ENCODE measurements around the gene PLXNA4. TPM values are rescaled to one million over a fixed set of nuclear protein-coding genes. Genes with fewer than 3 reads are reported as not detected.

Gene PLXNA4
- total RNA-seq, 2 donors from 2014 or later = 9.5 to 18.0 TPM

- no peaks in the 10 kb centered on the region for H3K36me3 ChIP-seq
- no peak overlapping the region for H3K4me3 ChIP-seq
- TF ChIP-seq CTCF (IDR thresholded peaks at IDR 0.05) = no peak
- H3K4me1 ChIP-seq = no peaks in the 10 kb centered on the region
- no peaks in the 10 kb centered on the region for H3K27me3 ChIP-seq
- no peaks in the 10 kb centered on the region for H3K9me3 ChIP-seq
- DNase-seq (ENCODE audit: low spot score) = peak; percentile 62
- no peak overlapping the region for H3K27ac ChIP-seq
Measured at GRCh38 chr7:132140341-132140740, 435.9 kb downstream of the PLXNA4 start.

- no peak overlapping the region for H3K27ac ChIP-seq
- no peak for DNase-seq (ENCODE audit: low spot score)
- H3K4me3 ChIP-seq = no peak overlapping the region
- no peaks in the 10 kb centered on the region for H3K9me3 ChIP-seq
- no peak for TF ChIP-seq CTCF (IDR thresholded peaks at IDR 0.05)
- H3K27me3 ChIP-seq = no peaks in the 10 kb centered on the region
- H3K36me3 ChIP-seq = no peaks in the 10 kb centered on the region
- H3K4me1 ChIP-seq = no peaks in the 10 kb centered on the region
Measured at GRCh38 chr7:132138817-132139216, 437.5 kb downstream of the PLXNA4 start.

- DNase-seq (ENCODE audit: low spot score) = no peak
Measured at GRCh38 chr7:132137681-132138080, 438.6 kb downstream of the PLXNA4 start.

GRCh38 chr7:132135746-132136385 lies 440.4 kb downstream of the PLXNA4 start:
- Histone ChIP-seq H3K4me3 (no peak overlapping the region), H3K4me1 (no peaks in the 10 kb centered on the region), H3K27ac (no peak overlapping the region), H3K27me3 (no peaks in the 10 kb centered on the region), H3K9me3 (no peaks in the 10 kb centered on the region), H3K36me3 (peaks cover 5% of the 10 kb centered on the region)
- DNase-seq (ENCODE audit: low spot score) = no peak
- no peak for TF ChIP-seq CTCF (IDR thresholded peaks at IDR 0.05)

More at GRCh38 chr7:132137681-132138080, 438.6 kb downstream of the PLXNA4 start:
- H3K36me3 ChIP-seq = peaks cover 5% of the 10 kb centered on the region
- H3K4me1 ChIP-seq = no peaks in the 10 kb centered on the region
- H3K9me3 ChIP-seq = no peaks in the 10 kb centered on the region
- TF ChIP-seq CTCF (IDR thresholded peaks at IDR 0.05) = no peak
- H3K27me3 ChIP-seq = no peaks in the 10 kb centered on the region
- H3K4me3 ChIP-seq = no peak overlapping the region
- H3K27ac ChIP-seq = no peak overlapping the region

GRCh38 chr7:132134814-132135445 lies 441.3 kb downstream of the PLXNA4 start:
- Histone ChIP-seq H3K36me3 (peaks cover 10% of the 10 kb centered on the region), H3K27me3 (no peaks in the 10 kb centered on the region), H3K4me1 (no peaks in the 10 kb centered on the region), H3K27ac (no peak overlapping the region), H3K4me3 (no peak overlapping the region), H3K9me3 (no peaks in the 10 kb centered on the region)
- TF ChIP-seq CTCF (IDR thresholded peaks at IDR 0.05) = no peak
- DNase-seq (ENCODE audit: low spot score) = no peak

All from right atrium auricular region (tissue), 2 donors.